Fibroblast of villous mesenchyme (primary cell): ENCODE data around the gene TIMM8B. TPM values are rescaled to one million over a fixed set of nuclear protein-coding genes. Genes with fewer than 3 reads are reported as not detected.
"Not testable (repeated sequence)": the region's sequence is repeated elsewhere in the genome, so short reads cannot be mapped to it uniquely, and the experiment has no call there.

Experiments used
- DNase-seq: peaks from one replicate; pipeline ENCODE4 v3.0.0-alpha.2; 2010; ENCODE audit warnings: low read depth
- H3K4me3 ChIP-seq: 2 replicates; pipeline ENCODE4 v1.5.1; 2011; ENCODE audit warnings: low read depth, mild to moderate bottlenecking, low read length
- CTCF ChIP-seq: IDR thresholded peaks from 2 replicates; pipeline ENCODE4 v1.5.1; 2012; ENCODE audit warnings: low read depth, mild to moderate bottlenecking, low read length; ENCODE audit not compliant: insufficient read depth
- total RNA-seq: library from RNA; depleted of rRNA; stranded (reverse); fragments of >200 nt; gene quantifications from 2 replicates; pipeline ENCODE4 v1.2.3, GENCODE V29; 2012

Gene TIMM8B
- total RNA-seq, 1 donor, result 64.3 TPM

GRCh38 chr11:112103446-112103845 lies 16.9 kb upstream of the TIMM8B start:
- no peak for DNase-seq
- no peak for TF ChIP-seq CTCF
- no peak overlapping the region for H3K4me3 ChIP-seq

DNA sequence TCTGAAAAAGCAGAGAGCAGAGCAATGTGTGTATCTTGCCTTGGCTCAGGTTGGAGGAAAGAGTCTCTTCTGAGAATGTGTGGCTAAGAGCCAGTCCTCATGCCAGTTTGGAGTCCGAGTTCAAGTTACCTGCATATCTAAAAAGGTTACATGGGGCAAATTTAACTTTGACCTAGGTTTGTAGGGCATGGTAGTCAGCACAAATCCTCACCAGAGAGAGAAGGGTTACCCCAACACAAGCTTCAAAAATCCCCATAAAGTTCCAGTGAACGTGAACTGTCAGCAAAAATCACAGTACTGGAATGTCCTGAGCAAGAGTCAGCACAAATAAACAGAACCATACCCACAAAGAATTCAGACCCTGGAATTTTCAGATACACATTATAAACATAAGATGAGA lies 13.9 kb upstream of the TIMM8B start:
- DNase-seq, result peak; percentile 85
- TF ChIP-seq CTCF, result no peak
- H3K4me3 ChIP-seq, result no peak overlapping the region

GRCh38 chr11:112097734-112098528 lies 11.4 kb upstream of the TIMM8B start:
- DNase-seq, result no peak
- H3K4me3 ChIP-seq, result no peak overlapping the region
- TF ChIP-seq CTCF, result no peak

DNA sequence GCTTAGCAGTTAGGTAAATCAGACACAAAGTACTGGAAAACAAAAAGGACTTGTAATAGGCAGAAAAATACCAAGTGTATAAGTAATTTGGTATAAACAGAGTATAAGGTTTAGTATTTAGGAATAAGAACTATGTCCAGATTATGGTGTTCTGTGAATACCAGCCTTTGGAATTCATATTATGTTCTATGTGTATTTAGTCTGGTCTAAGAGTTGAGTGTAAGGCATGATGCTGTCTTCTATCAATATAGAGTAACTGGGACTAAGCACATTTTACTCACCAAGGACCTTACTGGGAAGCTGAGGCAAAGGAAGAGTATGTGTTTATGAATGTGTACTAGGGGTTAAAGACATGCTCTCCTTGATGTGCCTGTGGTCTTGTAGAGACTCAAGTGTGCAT lies 9.6 kb upstream of the TIMM8B start:
- DNase-seq, result no peak
- TF ChIP-seq CTCF, result no peak
- H3K4me3 ChIP-seq, result no peak overlapping the region

DNA sequence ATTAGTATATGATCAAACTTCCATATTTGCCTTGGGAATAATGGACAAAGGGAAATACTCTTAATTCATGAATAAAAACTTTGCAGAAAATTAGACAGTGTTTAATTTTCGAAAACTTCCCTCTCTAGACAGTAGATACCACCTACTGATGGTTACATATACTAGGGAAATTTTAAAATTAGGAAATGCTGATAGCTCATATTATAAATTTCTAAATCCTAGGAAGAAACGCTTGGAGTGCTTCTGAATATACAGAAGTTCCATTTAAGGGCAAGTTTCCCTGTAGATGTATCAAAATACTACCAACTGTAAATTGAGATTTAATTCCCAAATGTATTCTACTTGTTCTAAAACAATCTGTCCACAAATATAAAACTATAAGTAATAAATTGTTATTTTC lies 8.7 kb upstream of the TIMM8B start:
- not testable (repeated sequence) for DNase-seq, H3K4me3 ChIP-seq

- no peak for DNase-seq
- TF ChIP-seq CTCF, result no peak
- H3K4me3 ChIP-seq, result peak overlapping the region; percentile 100
Observed at GRCh38 chr11:112087212-112087611, 656 bp upstream of the TIMM8B start.

- TF ChIP-seq CTCF, result no peak
- peak overlapping the region; percentile 100 for H3K4me3 ChIP-seq
- peak; percentile 24 for DNase-seq
Observed at GRCh38 chr11:112085822-112086421, 634 bp downstream of the TIMM8B start.
